H1 (cell line): ENCODE data around the gene CSF2RB. TPM values are rescaled to one million over a fixed set of nuclear protein-coding genes. Genes with fewer than 3 reads are reported as not detected.

Source experiments
- CTCF ChIA-PET: fragments of 300-600 bp; sonication (Branson Sonifier 250); formaldehyde crosslinking; loops from one replicate; lab custom pipeline; 2021; ENCODE audit not compliant: partially characterized antibody; lab: Charles Lee
- POLR2A ChIA-PET: fragments of 300-600 bp; sonication (Branson Sonifier 250); formaldehyde crosslinking; loops from one replicate; lab custom pipeline; 2021; ENCODE audit warnings: inconsistent platforms; ENCODE audit not compliant: partially characterized antibody; lab: Charles Lee
- DNase-seq, 2 experiments: peaks; one replicate each; pipeline versions ENCODE4 v3.0.0 to v3.0.0-alpha.2; 2010 to 2022; ENCODE audit warnings: low spot score in 2 of 2, low read depth in 1 of 2, mixed read lengths in 1 of 2
- FAIRE-seq: peaks from 2 replicates; lab custom pipeline; 2011; peaks lifted over from hg19 to GRCh38; lab: Jason Lieb, UNC
- H2AFZ ChIP-seq: 2 replicates; pipeline ENCODE4 v1.8.1; 2012; ENCODE audit warnings: low read length, inconsistent platforms
- H2AK5ac ChIP-seq: 2 replicates; pipeline ENCODE4 v1.6.1; 2013; ENCODE audit warnings: low read depth, low read length
- H2BK120ac ChIP-seq: replicated peaks from 2 replicates; pipeline ENCODE3; 2013; ENCODE audit warnings: low read depth, low read length, inconsistent platforms
- H2BK12ac ChIP-seq: 2 replicates; pipeline ENCODE4 v1.6.1; 2013; ENCODE audit warnings: low read depth, low read length
- H2BK15ac ChIP-seq: 2 replicates; pipeline ENCODE4 v1.6.1; 2013; ENCODE audit warnings: low read length
- H2BK20ac ChIP-seq: 2 replicates; pipeline ENCODE4 v1.6.1; 2013; ENCODE audit warnings: low read length
- H2BK5ac ChIP-seq: 2 replicates; pipeline ENCODE4 v1.6.1; 2013; ENCODE audit warnings: low read depth, low read length
- H3K14ac ChIP-seq: 2 replicates; pipeline ENCODE4 v1.6.1; 2013; ENCODE audit warnings: inconsistent platforms; ENCODE audit not compliant: insufficient read length
- H3K18ac ChIP-seq: 2 replicates; pipeline ENCODE4 v1.6.1; 2013; ENCODE audit warnings: low read length; ENCODE audit errors: extremely low read depth
- H3K23ac ChIP-seq: 2 replicates; pipeline ENCODE4 v1.6.1; 2013; ENCODE audit warnings: inconsistent platforms; ENCODE audit not compliant: insufficient read length
- H3K23me2 ChIP-seq: 2 replicates; pipeline ENCODE4 v1.6.1; 2013; ENCODE audit warnings: low read depth, low read length
- H3K27ac ChIP-seq: 2 replicates; pipeline ENCODE4 v1.6.1; 2011; ENCODE audit warnings: low read depth, low read length, inconsistent platforms
- H3K27me3 ChIP-seq, 4 experiments: replicated peaks in 1 of 4; 1 replicate in 1 of 4; 2 replicates in 3 of 4; pipeline versions ENCODE4 v1.6.1 to v1.8.1; 2011 to 2013; ENCODE audit warnings: low read length in 3 of 4, mild to moderate bottlenecking in 3 of 4, inconsistent platforms in 2 of 4, mixed read lengths in 2 of 4, moderate library complexity in 1 of 4; ENCODE audit not compliant: control insufficient read depth in 3 of 4, insufficient read depth in 3 of 4; ENCODE audit errors: extremely low read depth in 1 of 4
- H3K36me3 ChIP-seq, 4 experiments: 2 replicates each; pipeline versions ENCODE4 v1.6.1 to v1.8.1; 2011 to 2013; ENCODE audit warnings: mild to moderate bottlenecking in 4 of 4, low read length in 3 of 4, moderate library complexity in 2 of 4, control low read depth in 1 of 4, inconsistent platforms in 1 of 4; ENCODE audit not compliant: insufficient read depth in 4 of 4, control insufficient read depth in 2 of 4
- H3K4ac ChIP-seq: replicated peaks from 2 replicates; pipeline ENCODE3; 2013; ENCODE audit warnings: low read length, low read depth, mixed read lengths, inconsistent platforms; ENCODE audit not compliant: insufficient read length
- H3K4me1 ChIP-seq, 4 experiments: replicated peaks in 1 of 4; 1 replicate in 1 of 4; 2 replicates in 3 of 4; pipeline versions ENCODE4 v1.6.1 to v1.8.1; 2011 to 2013; ENCODE audit warnings: low read length in 3 of 4, inconsistent platforms in 2 of 4, mixed read lengths in 1 of 4; ENCODE audit not compliant: insufficient read depth in 4 of 4, control insufficient read depth in 3 of 4
- H3K4me2 ChIP-seq, 2 experiments: 2 replicates each; pipeline versions ENCODE4 v1.6.1 to v1.8.1; 2011 to 2013; ENCODE audit warnings: low read depth in 2 of 2, low read length in 2 of 2, control low read depth in 1 of 2, inconsistent platforms in 1 of 2, mild to moderate bottlenecking in 1 of 2; ENCODE audit not compliant: insufficient read depth in 1 of 2
- H3K4me3 ChIP-seq, 4 experiments: fragments of 200-600, 300-600 bp in 1 of 4; sonication (generic), shearing (Covaris generic), sonication (Bioruptor Twin) in 1 of 4; 2 replicates each; pipeline versions ENCODE4 v1.5.1 to v1.8.1; 2011 to 2016; ENCODE audit warnings: low read length in 4 of 4, low read depth in 3 of 4, control low read depth in 2 of 4, inconsistent platforms in 2 of 4, mild to moderate bottlenecking in 2 of 4, mixed read lengths in 1 of 4, moderate library complexity in 1 of 4; ENCODE audit not compliant: insufficient read depth in 2 of 4; ENCODE audit errors: extremely low read depth in 1 of 4
- H3K56ac ChIP-seq: replicated peaks from 2 replicates; pipeline ENCODE3; 2013; ENCODE audit warnings: low read depth, mild to moderate bottlenecking, mixed read lengths, low read length, inconsistent platforms; ENCODE audit not compliant: insufficient read length
- H3K79me1 ChIP-seq: 2 replicates; pipeline ENCODE4 v1.6.1; 2013; ENCODE audit warnings: low read depth, low read length, control low read depth
- H3K79me2 ChIP-seq, 2 experiments: 2 replicates each; pipeline versions ENCODE4 v1.6.1 to v1.8.1; 2012 to 2013; ENCODE audit warnings: low read length in 2 of 2, mild to moderate bottlenecking in 2 of 2, inconsistent platforms in 1 of 2; ENCODE audit not compliant: insufficient read depth in 2 of 2, control insufficient read depth in 1 of 2
- H3K9ac ChIP-seq, 4 experiments: replicated peaks in 1 of 4; 1 replicate in 1 of 4; 2 replicates in 3 of 4; pipeline versions ENCODE4 v1.6.1 to v1.8.1; 2011 to 2013; ENCODE audit warnings: low read depth in 3 of 4, low read length in 3 of 4, control low read depth in 2 of 4, mild to moderate bottlenecking in 2 of 4, moderate library complexity in 2 of 4, inconsistent platforms in 1 of 4; ENCODE audit errors: extremely low read depth in 1 of 4
- H3K9me3 ChIP-seq, 2 experiments: 2 replicates each; pipeline versions ENCODE4 v1.6.1 to v1.8.1; 2012 to 2013; ENCODE audit warnings: mild to moderate bottlenecking in 2 of 2, moderate library complexity in 2 of 2, control low read depth in 1 of 2, inconsistent platforms in 1 of 2, low read depth in 1 of 2, low read length in 1 of 2, mixed read lengths in 1 of 2; ENCODE audit not compliant: insufficient read depth in 2 of 2
- H4K20me1 ChIP-seq, 2 experiments: replicated peaks in 1 of 2; 2 replicates each; pipeline versions ENCODE3 to v1.8.1; 2011 to 2013; ENCODE audit warnings: inconsistent platforms in 2 of 2, low read length in 2 of 2, mild to moderate bottlenecking in 1 of 2; ENCODE audit not compliant: insufficient read depth in 2 of 2, control insufficient read depth in 1 of 2
- H4K5ac ChIP-seq: 2 replicates; pipeline ENCODE4 v1.6.1; 2013; ENCODE audit warnings: low read length, low read depth, mixed read lengths, inconsistent platforms; ENCODE audit not compliant: insufficient read length
- H4K8ac ChIP-seq: 2 replicates; pipeline ENCODE4 v1.8.0; 2013; ENCODE audit warnings: mild to moderate bottlenecking, moderate library complexity, low read length, inconsistent platforms; ENCODE audit not compliant: insufficient read depth; ENCODE audit errors: extremely low read depth
- H4K91ac ChIP-seq: replicated peaks from 2 replicates; pipeline ENCODE3; 2013; ENCODE audit warnings: low read length, mixed read lengths, inconsistent platforms; ENCODE audit not compliant: insufficient read length
- ATF3 ChIP-seq: IDR thresholded peaks from 2 replicates; pipeline ENCODE4 v1.6.1; 2011; ENCODE audit warnings: low read depth, mild to moderate bottlenecking, low read length; ENCODE audit not compliant: insufficient read depth
- BCL11A ChIP-seq, 2 experiments: IDR thresholded peaks; one replicate each; pipeline ENCODE4 v1.6.1; 2011; ENCODE audit warnings: low read depth in 2 of 2, low read length in 2 of 2, mild to moderate bottlenecking in 2 of 2
- CBX8 ChIP-seq: fragments of 300-800, 300-1000 bp; sonication (generic); IDR thresholded peaks from 2 replicates; pipeline ENCODE4 v1.7.1; 2016; ENCODE audit warnings: low read depth, low read length, borderline replicate concordance
- EGR1 ChIP-seq: IDR thresholded peaks from 2 replicates; pipeline ENCODE4 v1.6.1; 2011; ENCODE audit warnings: low read depth, low read length, borderline replicate concordance
- FOSL1 ChIP-seq: IDR thresholded peaks from 2 replicates; pipeline ENCODE4 v1.6.1; 2011; ENCODE audit warnings: mild to moderate bottlenecking, low read depth, low read length, moderate library complexity; ENCODE audit not compliant: insufficient read depth
- GABPA ChIP-seq: IDR thresholded peaks from 2 replicates; pipeline ENCODE4 v1.6.1; 2011; ENCODE audit warnings: mild to moderate bottlenecking, low read length, moderate library complexity, borderline replicate concordance; ENCODE audit not compliant: insufficient read depth
- HDAC6 ChIP-seq: IDR thresholded peaks from one replicate; pipeline ENCODE4 v1.7.1; 2012; ENCODE audit warnings: low read depth, mild to moderate bottlenecking, inconsistent platforms, low read length, moderate library complexity
- KDM1A ChIP-seq: fragments of 200-600, 300-600 bp; sonication (generic); IDR thresholded peaks from 2 replicates; pipeline ENCODE4 v1.7.1; 2016; ENCODE audit warnings: mild to moderate bottlenecking, low read length, borderline replicate concordance
- NRF1 ChIP-seq: IDR thresholded peaks from 2 replicates; pipeline ENCODE4 v1.6.1; 2011; ENCODE audit warnings: mild to moderate bottlenecking, low read depth, low read length, improper control_type of control experiment
- RNF2 ChIP-seq: fragments of 200-900, 300-1000 bp; sonication (generic); IDR thresholded peaks from 2 replicates; pipeline ENCODE4 v1.7.1; 2016; ENCODE audit warnings: borderline replicate concordance, low read depth, mild to moderate bottlenecking, antibody characterized with exemption, low read length; ENCODE audit not compliant: poor library complexity, severe bottlenecking; ENCODE audit errors: missing control alignments
- SIX5 ChIP-seq: IDR thresholded peaks from 2 replicates; pipeline ENCODE4 v1.6.1; 2011; ENCODE audit warnings: mild to moderate bottlenecking, low read depth, low read length
- SRF ChIP-seq: IDR thresholded peaks from 2 replicates; pipeline ENCODE4 v1.6.1; 2011; ENCODE audit warnings: mild to moderate bottlenecking, low read depth, low read length, moderate library complexity
- USF2 ChIP-seq: IDR thresholded peaks from 2 replicates; pipeline ENCODE4 v1.6.1; 2011; ENCODE audit warnings: low read length, improper control_type of control experiment
- polyA plus RNA-seq, 7 experiments: library from polyadenylated mRNA; depleted of rRNA in 3 of 7; stranded (reverse) in 5 of 7; unstranded in 2 of 7; fragments of >200 nt in 5 of 7; fragments of 200-250 nt in 2 of 7; gene quantifications; 1 replicate in 5 of 7; 2 replicates in 1 of 7; 4 replicates in 1 of 7; pipeline versions ENCODE4 v1.2.1 to v1.2.3, GENCODE V29; 2011 to 2013; ENCODE audit warnings: missing spikeins in 2 of 7, mixed read lengths in 2 of 7
- total RNA-seq: library from RNA; stranded (reverse); fragmentation: NEBNext Ultra II Directional; extraction: Animal tissue kit (Norgen Biotek cat#: 25700); gene quantifications from 2 replicates; pipeline ENCODE4 v1.2.1, GENCODE V29; 2021

Gene CSF2RB
- total and polyA plus RNA-seq, 2 of the 8 experiments (the other 6 are each of a cell fraction or from before 2014, with no cell fraction given): not detected

GRCh38 chr22:36910461-36910860, 3.0 kb upstream of the CSF2RB start:
- H4K5ac ChIP-seq: no peak overlapping the region
- no peaks in the 10 kb centered on the region for H3K9me3 ChIP-seq
- peaks cover 4 to 15% (median 8%) of the 10 kb centered on the region in 4 experiments for H3K4me1 ChIP-seq
- no peak overlapping the region for H2BK12ac ChIP-seq
- no peaks in the 10 kb centered on the region for H3K36me3 ChIP-seq
- H3K27ac ChIP-seq: no peak overlapping the region
- CTCF ChIA-PET: interaction anchor here (0.6 to 1.9 kb wide), 7 partner anchors 14 to 112 kb away, joined by 3 to 5 read pairs (median 3); no protein-coding TSS in a partner anchor
- no peak overlapping the region for H4K91ac ChIP-seq
- no peak overlapping the region for H3K4me2 ChIP-seq
- H3K14ac ChIP-seq: no peak overlapping the region
- H2AK5ac ChIP-seq: no peak overlapping the region
- no peak for DNase-seq
- no peak overlapping the region for H2BK5ac ChIP-seq
- peaks cover 10 to 48% (median 30%) of the 10 kb centered on the region in 4 experiments for H3K27me3 ChIP-seq
- no peak overlapping the region for H3K23ac ChIP-seq
- no peaks in the 10 kb centered on the region for H3K79me1 ChIP-seq
- H3K4me3 ChIP-seq: no peak overlapping the region
- H3K4ac ChIP-seq: no peak overlapping the region
- no peaks in the 10 kb centered on the region for H4K20me1 ChIP-seq
- FAIRE-seq: no peak
- POLR2A ChIA-PET: interaction anchor here (4.7 kb wide), 1 partner anchor 9 kb away, joined by 28 read pairs; no protein-coding TSS in a partner anchor
- H3K79me2 ChIP-seq: no peaks in the 10 kb centered on the region
- no peak overlapping the region for H2BK120ac ChIP-seq
- H2AFZ ChIP-seq: no peak overlapping the region
- no peak overlapping the region for H2BK20ac ChIP-seq
- no peak overlapping the region for H3K18ac ChIP-seq
- H2BK15ac ChIP-seq: no peak overlapping the region
- H3K9ac ChIP-seq: no peak overlapping the region
- H3K23me2 ChIP-seq: no peaks in the 10 kb centered on the region
- no peak overlapping the region for H3K56ac ChIP-seq
- no peak overlapping the region for H4K8ac ChIP-seq
- no peak for TF ChIP-seq ATF3
- no peak for TF ChIP-seq CBX8
- no peak for TF ChIP-seq RNF2
- TF ChIP-seq GABPA: no peak
- TF ChIP-seq BCL11A (IDR thresholded peaks at IDR 0.05; ENCODE audit: low read depth in 2 of 2, low read length in 2 of 2): no peak
- TF ChIP-seq USF2: no peak
- no peak for TF ChIP-seq NRF1
- TF ChIP-seq KDM1A: no peak
- TF ChIP-seq EGR1: no peak
- no peak for TF ChIP-seq SIX5
- TF ChIP-seq SRF: no peak
- TF ChIP-seq HDAC6: no peak
- TF ChIP-seq FOSL1: no peak
